NCI-H2107 treated with DMSO at 0.1 percent for 48 hours (cell line): ENCODE measurements around the gene CTNNA3.

ENCODE experiments used
- DNase-seq: peaks from one replicate; lab custom pipeline; 2025; ENCODE audit not compliant: unreplicated experiment; lab: John Stamatoyannopoulos, UW

Gene CTNNA3

DNA sequence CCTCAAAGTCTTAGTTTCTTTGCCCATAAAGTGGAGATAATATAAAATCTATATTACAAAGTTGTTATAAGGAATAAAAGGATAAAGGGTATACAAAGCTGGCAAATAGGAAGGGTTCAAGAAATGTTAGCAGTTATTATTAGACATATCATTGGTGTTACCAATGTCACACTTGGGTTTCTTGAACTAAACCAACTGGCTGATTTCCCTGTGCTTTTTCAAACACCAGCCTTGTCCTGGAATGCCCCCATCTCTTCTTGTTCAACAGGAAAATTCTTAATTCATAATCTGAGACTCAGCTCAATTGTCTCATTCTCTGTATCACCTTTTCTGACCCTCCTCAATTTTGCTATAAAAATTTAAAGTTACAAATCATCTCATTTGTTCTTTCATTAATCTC, 913.9 kb downstream of the CTNNA3 start:
- DNase-seq: no peak

- DNase-seq: no peak
These were observed 915.2 kb downstream of the CTNNA3 start for GRCh38 chr10:66780796-66781195.

DNA sequence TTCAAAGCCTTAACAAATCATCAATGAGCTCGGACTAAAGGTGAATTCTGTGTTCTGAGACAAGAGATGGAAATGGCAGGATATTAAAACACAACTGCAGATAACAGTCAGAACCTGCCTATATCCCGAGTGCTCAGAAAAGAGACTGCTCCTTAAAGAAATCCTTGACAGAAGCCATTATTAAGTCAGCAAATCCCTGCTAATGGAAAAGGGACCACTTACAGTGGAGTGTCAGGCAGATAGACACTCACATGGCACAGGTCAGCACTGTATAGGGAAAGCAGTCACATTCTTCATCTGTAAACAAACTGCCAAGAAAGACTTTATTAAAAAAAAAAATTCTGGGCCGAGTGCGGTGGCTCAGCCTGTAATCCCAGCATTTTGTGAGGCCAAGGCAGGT, 917.6 kb downstream of the CTNNA3 start:
- DNase-seq: no peak

GRCh38 chr10:66777665-66778064, 918.3 kb downstream of the CTNNA3 start:
- no peak for DNase-seq

DNA sequence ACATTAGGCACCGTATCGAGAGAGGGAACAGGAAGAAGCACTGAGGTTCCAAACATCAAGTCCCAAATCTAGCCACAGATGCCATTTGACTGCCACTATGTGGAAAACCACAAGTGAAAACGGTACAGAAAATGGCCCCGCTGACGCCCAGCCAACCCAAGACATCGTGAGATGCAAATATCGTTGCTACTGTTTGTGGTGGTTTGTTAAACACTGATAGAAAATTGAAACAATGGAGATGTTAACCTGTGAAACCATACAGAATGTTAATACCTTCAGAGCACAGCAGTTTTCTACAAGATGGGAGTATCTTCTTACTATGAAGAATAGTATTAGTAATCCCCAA, 922.5 kb downstream of the CTNNA3 start:
- no peak for DNase-seq

GRCh38 chr10:66772548-66773471, 923.2 kb downstream of the CTNNA3 start:
- DNase-seq: no peak

DNA sequence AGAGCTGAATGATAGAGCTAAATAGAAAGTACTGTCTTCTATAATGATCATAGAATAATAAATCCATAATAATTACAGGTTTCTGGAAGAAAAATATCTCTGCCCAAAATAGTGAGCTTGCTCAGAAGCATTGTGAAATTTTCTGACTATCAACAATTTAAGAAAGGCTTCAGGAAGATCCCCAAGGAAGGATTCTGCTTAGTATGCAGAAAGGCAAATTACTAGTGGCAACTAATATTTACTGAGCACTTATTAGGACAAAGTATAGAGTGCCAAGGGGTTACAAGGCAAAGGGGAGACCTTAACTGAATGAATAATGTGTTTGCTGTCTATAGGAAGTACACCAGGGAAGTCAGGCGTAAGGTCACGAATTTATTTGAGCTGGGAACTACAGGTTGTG, 928.3 kb downstream of the CTNNA3 start:
- DNase-seq: no peak

- DNase-seq: no peak
These were observed 933.7 kb downstream of the CTNNA3 start for GRCh38 chr10:66762218-66762729.

GRCh38 chr10:66760941-66761340, 935.1 kb downstream of the CTNNA3 start:
- DNase-seq: no peak

- DNase-seq: no peak
These were observed 940.5 kb downstream of the CTNNA3 start for GRCh38 chr10:66755474-66755873.

DNA sequence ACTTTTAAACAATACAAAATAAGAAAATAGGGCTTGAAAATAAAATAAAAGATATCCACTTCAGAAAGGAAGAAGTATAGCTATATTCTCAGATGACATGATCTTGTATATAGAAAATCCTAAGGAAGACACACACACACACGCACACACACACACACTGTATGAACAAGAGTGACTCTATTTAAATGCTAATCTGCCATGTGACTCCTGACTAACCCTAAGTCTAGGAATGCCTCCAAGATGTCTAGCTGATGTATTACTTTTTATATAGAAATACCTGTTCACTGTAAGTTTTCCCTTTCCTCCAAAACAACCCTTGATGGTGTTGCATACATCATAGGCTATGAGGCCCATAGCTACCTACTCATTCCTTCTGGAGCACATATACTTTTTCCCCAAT, 943.3 kb downstream of the CTNNA3 start:
- DNase-seq: no peak

- DNase-seq: no peak
These were observed 947.8 kb downstream of the CTNNA3 start for GRCh38 chr10:66748217-66748616.

- DNase-seq: no peak
These were observed 948.5 kb downstream of the CTNNA3 start for GRCh38 chr10:66747451-66747850.

GRCh38 chr10:66746711-66747110, 949.3 kb downstream of the CTNNA3 start:
- no peak for DNase-seq

- DNase-seq: no peak
These were observed 949.7 kb downstream of the CTNNA3 start for GRCh38 chr10:66746246-66746645.

DNA sequence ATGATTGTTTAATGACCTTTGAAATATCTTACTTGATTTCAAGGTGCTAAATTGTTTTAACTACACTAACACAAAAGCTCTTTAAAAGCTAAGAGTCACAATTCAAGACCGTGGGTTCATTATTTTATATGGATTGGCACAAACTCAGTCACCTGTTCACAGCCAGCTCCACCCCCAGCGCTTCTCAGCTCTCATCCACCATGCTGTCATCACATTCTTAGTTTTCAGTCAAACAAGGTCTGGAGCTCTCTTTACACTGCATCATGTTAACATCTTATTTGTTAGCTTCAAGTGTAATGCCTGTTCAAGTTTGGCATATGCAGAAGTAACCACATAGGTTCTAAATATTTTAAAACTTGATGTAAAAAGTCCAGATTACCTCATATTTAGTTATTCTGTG, 951.1 kb downstream of the CTNNA3 start:
- DNase-seq: no peak

- DNase-seq: no peak
These were observed 958.8 kb downstream of the CTNNA3 start for GRCh38 chr10:66737241-66737640.

DNA sequence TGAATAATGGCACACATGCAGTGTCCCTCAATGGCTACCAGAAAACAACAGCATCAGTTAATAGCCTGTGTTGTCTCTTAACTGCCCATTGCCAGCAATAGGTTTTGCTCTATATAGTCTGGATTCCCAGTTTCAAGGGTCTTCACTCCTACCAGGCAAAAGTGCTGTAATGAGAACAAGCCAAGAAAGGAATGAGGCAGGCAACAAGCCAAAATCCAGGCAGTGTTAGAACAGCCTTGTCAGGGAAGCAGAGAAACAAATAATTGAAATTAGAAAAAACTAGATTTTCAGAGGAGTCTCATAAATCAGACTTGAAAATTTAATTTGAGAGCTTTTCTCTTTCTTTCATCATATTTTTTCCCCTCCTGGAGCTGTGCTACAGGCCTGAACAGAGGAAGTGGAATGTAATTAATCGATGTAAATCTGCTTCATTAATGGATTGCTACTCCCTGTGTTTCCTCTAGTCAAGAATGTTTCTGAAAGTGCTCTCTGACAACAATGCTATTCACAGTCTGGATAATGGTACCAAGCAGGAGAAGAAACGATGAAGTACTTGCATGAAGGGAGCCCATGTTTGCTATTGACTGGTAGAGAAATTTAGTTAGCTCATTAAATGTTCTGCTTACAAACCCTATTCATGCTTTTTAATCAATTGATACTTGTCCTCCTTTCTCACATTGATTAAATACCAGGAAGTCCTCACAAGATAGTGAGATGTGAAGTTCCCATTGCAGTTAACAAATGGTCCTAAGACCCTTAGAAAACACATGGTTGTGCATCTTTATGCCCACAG, 972.2 kb downstream of the CTNNA3 start:
- no peak for DNase-seq

GRCh38 chr10:66719483-66719882, 976.5 kb downstream of the CTNNA3 start:
- DNase-seq: no peak

GRCh38 chr10:66717231-66717981, 978.6 kb downstream of the CTNNA3 start:
- no peak for DNase-seq

DNA sequence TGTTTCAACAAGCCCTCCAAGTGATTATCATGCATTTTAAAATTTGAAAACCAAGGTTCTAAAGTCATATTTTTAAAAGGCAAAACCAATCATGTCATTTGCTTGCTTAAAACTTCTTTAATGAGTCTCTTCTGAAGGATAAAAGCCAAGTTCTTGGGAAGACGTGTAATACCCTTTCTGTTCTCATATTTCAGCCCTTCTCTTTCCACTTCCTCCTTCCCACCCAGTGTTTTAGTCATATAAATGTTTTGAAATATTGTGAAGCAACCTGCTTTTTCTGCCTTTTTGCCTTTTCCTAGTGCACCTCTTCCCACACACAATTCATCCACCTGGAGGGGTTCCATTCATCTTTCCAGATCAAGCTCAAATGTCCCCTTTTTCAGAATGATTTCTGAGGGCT, 981.3 kb downstream of the CTNNA3 start:
- DNase-seq: no peak
